GM18520 (cell line): ENCODE results near the gene GTF3C2.

Experiments
- ATAC-seq: cut with Tn5 transposase; IDR thresholded peaks from one replicate; pipeline ENCODE4 v1.9.1; 2021; ENCODE audit not compliant: unreplicated experiment

Gene GTF3C2

DNA sequence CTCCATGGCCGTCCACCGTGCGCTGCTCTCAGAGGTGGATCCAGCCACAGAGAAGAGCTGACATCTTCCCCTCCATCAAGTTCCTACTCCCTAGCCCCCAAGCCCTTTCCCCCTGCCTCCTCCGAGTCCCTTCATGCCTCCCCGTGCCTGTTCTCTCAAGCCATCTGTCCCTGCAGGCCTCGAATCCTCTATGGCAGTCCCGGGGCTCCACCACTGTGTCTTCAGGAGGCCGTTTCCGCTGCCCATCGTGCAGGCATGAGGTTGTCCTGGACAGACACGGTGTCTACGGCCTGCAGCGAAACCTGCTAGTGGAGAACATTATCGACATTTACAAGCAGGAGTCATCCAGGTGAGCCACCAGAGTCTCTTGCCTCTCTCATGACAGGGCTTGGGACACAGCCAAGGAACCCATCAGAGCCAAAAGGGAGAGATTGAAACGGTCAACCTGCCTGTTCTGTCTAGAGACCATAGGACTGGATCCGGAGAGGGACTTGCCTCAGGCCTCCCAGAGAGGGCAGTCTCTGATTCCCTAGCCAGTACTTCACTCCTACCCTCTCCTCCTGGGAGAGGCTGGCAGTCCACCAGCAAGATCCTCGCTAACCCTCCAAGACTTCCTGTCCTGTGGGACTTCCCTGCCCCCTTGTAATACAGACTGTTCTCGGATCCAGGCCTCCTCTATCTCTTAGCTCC, 58.0 kb downstream of the GTF3C2 start:
- no peak for ATAC-seq

DNA sequence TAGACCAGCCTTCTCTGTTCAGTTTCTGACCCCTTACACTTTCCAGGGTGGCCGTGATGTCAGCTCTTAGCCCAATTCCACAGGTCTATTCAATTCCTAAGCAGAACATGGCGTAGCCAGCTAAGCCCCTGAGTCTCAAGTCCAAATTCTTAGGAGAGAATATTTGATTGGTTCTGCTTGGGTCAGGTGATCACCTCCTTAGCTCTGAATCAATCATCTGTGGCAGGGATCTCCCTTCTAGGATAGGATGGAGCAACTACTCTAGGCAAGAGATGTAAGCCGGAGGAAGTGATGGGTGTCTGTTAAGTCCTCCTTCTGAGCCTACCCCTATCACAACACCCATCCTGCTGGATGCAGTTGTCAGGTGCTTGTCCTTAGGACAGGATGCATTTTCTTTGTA, 59.4 kb downstream of the GTF3C2 start:
- ATAC-seq = no peak

DNA sequence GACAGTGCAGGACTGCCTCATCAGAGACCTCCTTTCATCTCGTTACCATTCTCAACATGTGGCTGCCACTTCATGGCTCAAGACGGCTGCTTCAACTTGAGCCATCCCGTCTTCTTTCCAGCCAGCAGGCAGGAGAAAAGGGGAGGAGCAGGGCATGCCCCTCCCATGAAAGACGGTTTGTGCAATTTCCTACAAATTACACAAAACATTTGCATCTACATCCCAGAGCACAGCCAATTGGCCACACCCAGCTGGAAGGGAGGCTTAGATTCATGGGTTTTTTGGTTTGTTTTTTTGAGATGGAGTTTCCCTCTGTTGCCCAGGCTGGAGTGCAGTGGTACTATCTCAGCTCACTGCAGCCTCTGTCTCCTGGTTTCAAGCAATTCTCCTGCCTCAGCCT, 60.1 kb downstream of the GTF3C2 start:
- ATAC-seq = no peak

DNA sequence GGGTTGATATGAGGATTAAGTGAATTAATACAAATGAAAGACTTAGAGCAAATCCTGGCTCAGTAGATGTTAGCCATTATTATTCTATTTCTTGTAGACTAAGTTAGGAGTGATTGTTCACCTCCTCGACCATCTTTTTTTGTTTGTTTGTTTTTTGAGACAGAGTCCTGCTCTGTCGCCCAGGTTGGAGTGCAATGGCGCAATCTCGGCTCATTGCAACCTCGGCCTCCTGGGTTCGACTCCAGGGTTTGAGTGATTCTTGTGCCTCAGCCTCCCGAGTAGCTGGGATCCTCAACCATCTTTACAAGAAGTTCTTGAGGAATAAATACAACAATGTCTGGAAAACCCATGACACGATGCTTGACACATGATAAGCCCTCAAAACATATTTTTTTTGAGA, 61.6 kb downstream of the GTF3C2 start:
- ATAC-seq = no peak

DNA sequence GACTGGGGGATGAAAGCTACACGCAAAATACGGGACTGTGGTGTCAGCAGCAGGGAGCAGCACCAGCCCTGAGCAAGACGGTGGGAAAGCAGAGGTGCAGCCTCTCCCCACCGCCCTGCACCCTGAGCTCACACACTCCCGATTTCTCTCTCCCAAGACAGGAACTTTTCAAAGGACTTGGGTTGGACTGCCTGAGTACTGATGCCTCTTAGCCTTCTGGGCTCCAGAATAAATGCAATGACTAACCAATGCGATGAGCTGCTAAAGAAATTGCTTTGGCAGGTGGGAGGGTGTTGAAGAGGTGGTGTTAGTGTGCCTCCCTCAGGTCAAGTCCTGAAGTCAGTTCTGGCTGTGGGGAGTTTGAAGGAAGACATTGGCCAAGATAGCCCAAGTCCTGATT, 64.7 kb downstream of the GTF3C2 start:
- no peak for ATAC-seq

DNA sequence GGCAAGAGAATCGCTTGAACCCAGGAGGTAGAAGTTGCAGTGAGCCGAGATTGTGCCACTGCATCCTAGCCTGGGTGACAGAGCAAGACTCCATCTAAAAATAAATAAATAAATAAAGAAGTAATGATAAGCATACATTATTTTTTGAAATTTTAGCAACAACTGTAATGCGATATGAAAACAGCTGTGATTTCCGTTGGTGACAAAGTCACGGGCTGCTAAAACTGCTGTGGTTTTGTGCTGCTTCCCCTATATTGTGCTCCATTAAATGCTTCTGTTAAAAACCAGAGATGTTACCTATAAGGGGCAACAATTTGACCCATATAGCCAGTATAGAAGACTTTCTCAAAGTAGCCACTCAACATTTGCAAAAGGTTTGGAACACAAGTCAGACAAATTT, 66.0 kb downstream of the GTF3C2 start:
- ATAC-seq = no peak

DNA sequence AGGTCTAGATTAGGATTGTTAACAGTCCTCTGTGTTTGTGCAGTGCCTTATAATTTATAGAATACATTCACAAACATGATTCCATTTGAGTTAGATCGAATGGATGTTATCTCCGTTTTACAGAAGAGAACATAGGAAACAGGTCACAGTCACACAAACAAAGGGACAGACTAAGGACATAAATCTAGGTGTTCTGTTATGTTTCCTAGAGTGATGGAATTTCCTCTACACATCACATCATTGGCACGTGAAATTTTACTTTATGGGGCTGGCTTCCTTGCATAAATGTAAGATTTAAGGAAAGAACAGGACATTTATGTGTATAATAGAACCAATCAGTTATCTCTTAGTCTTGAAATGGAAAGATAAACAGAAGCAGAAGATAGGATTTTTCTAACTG, 68.0 kb downstream of the GTF3C2 start:
- ATAC-seq = no peak

DNA sequence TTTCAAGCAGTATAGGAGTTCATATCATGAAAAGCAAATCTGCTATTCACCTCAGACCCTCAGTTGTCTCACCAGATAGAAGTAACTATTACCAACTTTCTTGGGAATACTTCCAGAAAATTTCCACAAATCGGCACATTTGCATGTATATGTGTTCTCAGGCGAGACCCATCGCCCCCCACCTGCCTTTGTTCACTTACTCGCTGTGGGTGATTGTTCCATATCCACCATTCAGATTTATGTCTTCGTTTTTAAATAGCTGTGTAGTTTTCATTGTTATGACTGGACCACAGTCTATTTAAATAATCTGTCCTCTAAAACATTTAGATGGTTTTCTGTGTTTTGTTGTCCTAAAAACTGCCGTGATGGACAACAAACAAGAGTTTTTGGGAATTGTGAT, 71.1 kb downstream of the GTF3C2 start:
- ATAC-seq = no peak

DNA sequence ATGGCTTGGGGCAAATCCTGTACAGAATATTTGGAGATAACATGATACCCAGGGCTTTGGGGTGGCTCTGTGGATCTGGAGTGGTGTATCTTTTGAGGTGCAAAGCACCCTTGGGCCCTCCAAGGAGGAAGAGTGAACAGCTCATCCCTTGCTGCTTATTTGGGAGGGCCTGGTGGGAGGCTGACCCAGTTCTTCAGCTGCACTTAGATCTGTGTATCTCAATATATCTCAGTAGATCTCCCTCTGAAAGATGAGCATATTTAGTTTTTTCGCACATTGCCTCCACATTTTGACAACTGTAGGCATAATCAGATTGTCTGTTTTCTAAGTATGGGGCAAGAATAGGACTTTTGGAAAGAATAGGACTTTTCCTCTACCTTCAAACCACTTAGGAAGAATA, 71.6 kb downstream of the GTF3C2 start:
- ATAC-seq = no peak

DNA sequence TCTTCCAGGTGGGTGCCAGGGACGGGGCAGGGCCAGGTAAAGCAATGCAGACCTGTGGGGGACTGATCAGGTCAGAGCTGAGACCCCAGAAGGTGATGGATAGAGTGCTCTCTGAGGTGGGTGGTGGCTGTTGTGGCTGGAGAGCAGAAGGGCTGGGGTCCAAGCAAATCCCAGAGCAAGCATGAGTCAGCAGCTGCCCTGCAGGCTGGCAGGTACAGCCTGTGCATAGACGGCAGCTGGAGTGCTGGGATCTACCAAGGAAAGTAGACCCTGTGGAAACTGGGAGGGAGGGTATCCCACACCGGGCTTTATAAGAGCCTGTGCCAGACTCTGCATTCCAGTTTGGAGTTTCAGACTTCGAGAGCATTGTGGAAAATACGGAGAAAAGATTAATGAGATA, 73.7 kb downstream of the GTF3C2 start:
- no peak for ATAC-seq

DNA sequence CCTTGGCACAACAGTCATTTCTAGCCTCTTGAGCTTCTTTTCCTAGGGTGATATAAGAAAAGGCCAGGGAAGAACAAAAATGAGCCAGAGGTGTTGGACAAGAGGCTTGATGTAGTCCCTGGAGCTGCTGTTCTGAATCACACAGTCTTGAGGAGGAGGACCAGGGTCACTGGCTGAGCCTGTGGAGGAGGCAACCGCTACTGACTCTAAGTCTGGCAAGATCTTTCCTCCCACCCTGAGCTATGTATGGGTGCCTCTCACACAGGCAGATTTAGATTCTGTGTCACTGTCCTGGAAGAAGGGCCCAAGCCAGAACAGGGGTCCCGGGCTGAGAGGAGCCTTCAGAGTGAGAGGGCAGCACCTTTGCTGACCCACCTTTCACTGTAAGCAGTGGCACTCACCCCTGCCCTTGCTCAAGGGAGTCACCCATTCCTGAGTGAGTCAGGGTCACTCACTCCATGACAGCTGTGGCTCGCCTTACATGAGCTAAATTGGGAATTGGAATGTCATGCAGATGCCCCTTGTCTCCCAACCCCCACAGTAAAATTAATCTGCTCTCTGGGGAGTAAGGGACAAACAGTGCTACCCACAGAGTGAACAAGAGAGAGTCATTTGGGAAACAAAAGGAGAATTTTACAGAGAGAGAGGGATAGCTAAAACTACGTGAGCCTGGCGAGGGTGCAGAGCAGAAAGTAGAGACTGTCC, 74.6 kb downstream of the GTF3C2 start, which contains the start of gene TRIM54:
Gene TRIM54, plus strand, starts transcription at position 575 of the 705 bp plus-strand sequence. CDS start 303 bp downstream, outside the sequence.
- ATAC-seq = no peak

DNA sequence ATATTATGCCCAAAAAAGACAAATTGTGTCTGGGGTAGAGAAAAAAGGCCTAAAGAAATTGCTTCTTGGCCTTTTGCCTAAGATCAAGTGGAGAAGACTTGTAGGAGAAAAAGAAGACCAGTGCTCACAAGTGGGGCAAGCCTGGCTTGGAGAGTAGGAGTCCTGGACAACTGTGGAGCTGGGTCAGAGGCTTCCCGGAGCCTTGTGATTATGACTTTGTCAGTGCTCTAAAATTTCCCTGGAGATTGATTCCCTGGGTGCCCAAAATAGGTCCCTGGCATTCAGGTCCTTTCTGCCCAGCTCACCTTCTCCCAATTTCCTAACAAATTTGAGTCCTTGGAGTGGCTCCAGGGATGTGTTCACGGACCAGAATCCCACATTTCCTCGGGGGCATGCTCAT, 75.1 kb downstream of the GTF3C2 start:
- no peak for ATAC-seq

DNA sequence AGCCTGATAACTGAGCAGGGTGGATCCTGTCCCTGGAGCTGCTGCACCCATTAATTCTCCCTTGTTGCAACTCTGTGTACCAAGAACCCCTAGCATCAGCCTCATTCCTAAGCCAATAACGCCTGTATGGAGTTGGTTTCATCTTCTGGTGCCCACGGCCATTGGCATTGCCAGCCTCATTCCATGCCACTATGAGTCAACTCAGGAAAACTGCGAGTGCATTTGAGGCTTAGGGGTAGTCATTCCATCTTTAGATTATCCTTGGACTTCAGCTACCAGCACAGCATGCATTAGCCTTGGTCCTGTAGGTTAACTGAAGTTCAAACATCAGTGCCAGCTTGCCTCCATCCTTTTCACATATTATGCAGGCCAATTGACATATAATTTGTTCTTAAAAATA, 75.7 kb downstream of the GTF3C2 start:
- ATAC-seq = no peak

DNA sequence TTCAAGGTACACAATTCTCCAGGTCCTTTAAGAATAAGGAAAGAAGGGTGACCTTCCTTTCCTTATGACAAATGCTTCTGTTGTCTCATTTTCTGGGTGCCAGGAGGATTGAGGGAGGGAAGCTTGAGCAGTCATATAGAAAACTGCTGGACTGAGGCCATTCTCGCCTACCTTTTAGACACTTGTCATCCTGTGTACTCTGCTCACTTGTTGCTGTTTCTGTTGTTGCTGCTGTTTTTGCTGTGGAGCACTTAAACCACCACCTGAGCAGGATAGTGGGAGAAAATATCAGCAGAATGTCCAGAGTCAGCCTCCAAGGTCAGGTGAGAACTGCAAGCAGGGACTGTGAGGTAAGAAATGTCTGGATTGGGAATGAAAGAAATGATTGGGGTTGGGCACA, 78.6 kb downstream of the GTF3C2 start:
- ATAC-seq = no peak
